ENCODE results near the gene PDE9A. TPM values are rescaled to one million over a fixed set of nuclear protein-coding genes. Genes with fewer than 3 reads are reported as not detected.

Gene PDE9A
- total and polyA plus RNA-seq, 2 experiments from 2014 or later = 26.5 to 31.1 TPM

GRCh38 chr21:42649122-42650032 lies 4.0 kb upstream of the PDE9A start (continued):
- TF ChIP-seq ZNF462 (CRISPR knock-in tag; IDR thresholded peaks at IDR 0.05) = no peak
- no peak for TF ChIP-seq CTCF (conservative IDR thresholded peaks at IDR 0.05; ENCODE audit: low read depth in 2 of 2)
- no peak for TF ChIP-seq ZNF331 (CRISPR knock-in tag; IDR thresholded peaks at IDR 0.05; ENCODE audit: low read depth)
- TF ChIP-seq JUNB (IDR thresholded peaks at IDR 0.05; ENCODE audit: unreplicated experiment) = no peak

GRCh38 chr21:42650033-42650370 lies 3.4 kb upstream of the PDE9A start:
- ATAC-seq (no peak), DNase-seq (ENCODE audit: low spot score) (no peak)
- H3K4me3 ChIP-seq = no peak overlapping the region
- H3K9me3 Mint-ChIP-seq = no peaks in the 10 kb centered on the region; the same call in 1 of the 3 replicates
- H3K27ac ChIP-seq (ENCODE audit: low read depth) = no peak overlapping the region
- H3K36me3 ChIP-seq (ENCODE audit: insufficient read depth) = no peaks in the 10 kb centered on the region
- H3F3A ChIP-seq (replicated peaks; ENCODE audit: low read depth) = 0 out of 2 replicates have a peak, but pooled peaks cover 4% of the 10 kb centered on the region
- TF ChIP-seq POLR2AphosphoS5 (IDR thresholded peaks at IDR 0.05; ENCODE audit: low read depth) (no peak), REST (IDR thresholded peaks at IDR 0.05; ENCODE audit: unreplicated experiment) (no peak)
- H3K4me1 ChIP-seq (ENCODE audit: insufficient read depth) = peaks cover 6% of the 10 kb centered on the region
- no peaks in the 10 kb centered on the region for H3K27me3 ChIP-seq (ENCODE audit: insufficient read depth)
- H3K79me2 ChIP-seq (replicated peaks; ENCODE audit: insufficient read depth) = peaks cover 9% of the 10 kb centered on the region
- no peak overlapping the region for H3K27ac Mint-ChIP-seq
- H4K20me1 ChIP-seq (replicated peaks; ENCODE audit: insufficient read depth) = no peaks in the 10 kb centered on the region; the same call in 1 of the 2 replicates
- no peaks in the 10 kb centered on the region; the same call in 2 of the 3 replicates for H3K36me3 Mint-ChIP-seq (ENCODE audit: low read depth)
- H2AFZ ChIP-seq = no peak overlapping the region
- H3K4me1 Mint-ChIP-seq = peaks cover 17% of the 10 kb centered on the region
- H3K27me3 Mint-ChIP-seq (ENCODE audit: insufficient read depth, low read depth, poor library complexity) = peaks cover 25% of the 10 kb centered on the region
- no peak overlapping the region for H3K4me2 ChIP-seq
- H3K4me3 Mint-ChIP-seq = no peak overlapping the region
- H3K9me2 ChIP-seq (ENCODE audit: insufficient read depth) = no peaks in the 10 kb centered on the region
